Renal pelvis (tissue), 4 donors: ENCODE data around the gene BCAS3. TPM values are rescaled to one million over a fixed set of nuclear protein-coding genes. Genes with fewer than 3 reads are reported as not detected.

ENCODE experiments used
- DNase-seq: peaks from one replicate; pipeline ENCODE4 v3.0.0-alpha.2; 2013
- polyA plus RNA-seq, 3 donors: library from polyadenylated mRNA; unstranded; fragments of 120-200 nt; gene quantifications; one replicate each; pipeline ENCODE4 v1.2.1, GENCODE V29; 2013; ENCODE audit not compliant: insufficient read length in 3 of 3

Gene BCAS3
- polyA plus RNA-seq, 3 donors: 30.1 to 34.5 (median 32.6) TPM

DNA sequence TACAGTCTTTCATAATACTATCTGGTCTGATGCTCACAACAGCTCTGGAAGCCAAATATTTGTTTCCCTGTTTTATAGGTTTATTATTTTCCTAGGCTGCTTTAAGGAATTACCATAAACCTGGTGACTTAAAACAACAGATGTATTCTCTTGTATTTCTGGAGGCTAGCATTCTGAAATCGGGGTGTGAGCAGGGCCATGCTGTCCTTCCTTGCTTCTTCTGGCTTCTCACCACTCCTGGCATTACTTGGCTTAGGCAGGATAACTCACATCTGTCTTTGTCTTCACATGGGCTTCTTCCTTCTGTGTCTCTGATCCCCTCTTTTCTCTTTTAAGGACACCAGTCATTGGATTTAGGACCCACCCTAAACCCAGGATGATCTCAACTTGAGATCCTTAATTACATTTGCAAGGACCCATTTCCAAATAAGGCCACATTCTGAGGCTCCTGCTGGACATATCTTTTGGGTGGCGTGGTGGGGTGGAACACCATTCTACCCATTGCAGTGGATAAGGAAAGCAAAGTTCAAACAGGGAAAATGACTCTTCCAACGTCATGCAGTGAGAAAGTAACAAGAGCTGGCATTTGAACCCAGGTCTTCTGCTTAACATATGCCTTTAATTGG, 682.8 kb downstream of the BCAS3 start:
- no peak for DNase-seq

DNA sequence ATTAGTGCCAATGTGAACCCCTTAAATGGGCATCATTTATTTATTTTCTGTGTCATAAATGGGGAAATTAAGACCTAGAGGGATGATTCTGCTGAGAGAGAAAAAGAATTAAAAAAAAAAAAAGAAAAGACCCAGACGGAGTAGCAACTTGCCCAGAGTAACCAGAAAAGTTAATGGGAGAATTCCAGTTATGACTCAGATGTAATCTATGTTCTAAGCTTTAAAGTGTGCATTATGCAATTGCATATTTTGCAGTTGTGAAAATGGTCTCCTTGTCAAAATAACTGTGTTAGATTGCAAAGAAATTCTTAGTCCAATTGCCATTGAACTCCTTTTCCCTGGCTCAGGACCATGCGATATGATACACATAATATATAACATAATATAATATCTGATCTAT, 683.4 kb downstream of the BCAS3 start:
- no peak for DNase-seq

DNA sequence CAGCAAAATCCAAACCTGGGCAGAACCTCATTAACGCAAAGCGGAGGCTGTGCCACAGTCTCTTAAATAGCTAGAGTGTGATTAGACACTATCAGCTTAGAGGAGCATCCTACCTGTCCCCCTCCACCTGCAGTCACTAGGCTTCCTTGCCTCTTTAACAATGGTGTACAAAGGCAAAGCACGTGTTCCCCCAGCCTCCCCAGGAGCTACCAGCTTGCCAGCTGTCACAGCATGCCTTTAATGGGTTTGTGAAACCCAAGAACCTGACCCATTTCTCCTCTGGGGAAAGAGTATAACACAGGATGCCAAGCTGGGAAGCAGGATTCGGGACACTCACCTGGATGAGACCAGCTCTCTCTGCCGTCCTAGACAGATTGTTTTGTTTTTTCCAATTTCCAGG, 684.7 kb downstream of the BCAS3 start:
- DNase-seq: no peak

DNA sequence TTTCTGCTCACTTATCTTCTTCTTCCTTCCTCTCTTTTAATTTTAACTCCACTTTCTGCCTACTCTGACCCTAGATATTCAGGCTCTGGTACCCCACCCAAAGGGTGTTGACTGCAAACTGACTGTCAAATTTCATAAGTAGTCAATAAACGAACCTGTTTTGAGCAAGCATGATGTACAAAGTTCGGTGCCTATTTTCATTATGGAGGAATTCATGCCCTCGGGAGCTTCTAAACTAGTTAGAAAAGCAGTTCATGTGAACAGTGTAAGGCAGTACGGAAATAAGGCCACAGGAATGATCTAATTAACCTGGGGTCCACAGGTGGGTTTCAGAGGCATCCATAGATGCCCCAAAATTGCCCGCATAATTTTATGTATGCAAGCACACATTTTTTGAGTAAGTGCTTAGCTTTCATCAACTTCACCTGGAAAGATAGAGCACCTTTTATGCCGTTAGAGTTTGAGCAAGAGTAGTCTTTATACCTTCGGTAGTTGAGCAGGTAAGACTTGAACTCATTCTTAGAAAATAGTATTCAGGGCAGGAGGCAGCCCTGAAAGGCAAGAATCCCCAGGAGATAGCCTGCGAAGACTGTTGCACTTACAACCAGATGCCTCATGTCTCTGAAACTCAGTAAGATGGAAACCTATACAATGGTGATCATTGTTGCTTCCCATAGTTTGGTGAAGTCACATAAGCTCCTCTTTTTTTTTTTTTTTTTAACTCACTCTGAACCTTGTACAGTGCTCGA, 685.4 kb downstream of the BCAS3 start:
- DNase-seq: no peak

DNA sequence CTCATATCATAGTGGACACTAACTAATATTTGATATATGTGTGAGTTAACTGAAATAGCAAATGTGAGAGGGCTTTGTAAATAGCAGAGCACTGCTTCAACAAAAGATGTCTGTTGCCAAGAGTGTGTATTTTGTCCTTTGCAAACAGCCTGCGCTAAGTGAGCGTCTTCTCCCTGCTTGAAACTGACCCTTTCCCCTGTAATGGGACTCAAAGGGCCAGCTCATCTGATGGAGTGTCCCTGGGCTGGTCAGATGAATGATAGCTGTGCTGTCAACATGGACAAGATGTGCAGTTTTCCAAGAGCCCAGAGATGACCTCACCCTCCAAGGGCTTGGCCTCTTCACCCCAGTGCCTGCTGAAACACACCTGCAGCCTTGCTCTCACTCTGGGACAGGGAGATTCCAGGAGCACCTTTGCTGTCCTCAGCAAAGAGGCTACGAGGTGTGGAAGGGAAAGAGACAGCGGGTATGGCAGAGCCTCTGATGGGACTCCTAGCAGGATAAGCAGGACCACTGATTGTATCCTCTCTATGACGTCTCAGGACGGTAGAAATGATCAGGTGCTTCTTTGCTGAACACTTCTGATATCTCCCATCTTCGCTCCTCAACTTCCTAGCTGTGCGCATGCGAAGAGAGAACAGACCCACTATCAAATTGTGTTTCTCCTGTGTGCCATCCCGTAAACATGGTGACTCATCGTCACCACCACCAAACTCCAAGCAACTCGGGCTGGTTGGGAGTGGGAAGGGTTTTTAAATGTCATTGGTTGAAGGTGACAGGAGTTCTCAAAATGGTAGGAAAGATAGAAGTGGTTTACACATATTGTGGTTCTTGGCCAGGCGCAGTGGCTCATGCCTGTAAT, 686.2 kb downstream of the BCAS3 start:
- no peak for DNase-seq

DNA sequence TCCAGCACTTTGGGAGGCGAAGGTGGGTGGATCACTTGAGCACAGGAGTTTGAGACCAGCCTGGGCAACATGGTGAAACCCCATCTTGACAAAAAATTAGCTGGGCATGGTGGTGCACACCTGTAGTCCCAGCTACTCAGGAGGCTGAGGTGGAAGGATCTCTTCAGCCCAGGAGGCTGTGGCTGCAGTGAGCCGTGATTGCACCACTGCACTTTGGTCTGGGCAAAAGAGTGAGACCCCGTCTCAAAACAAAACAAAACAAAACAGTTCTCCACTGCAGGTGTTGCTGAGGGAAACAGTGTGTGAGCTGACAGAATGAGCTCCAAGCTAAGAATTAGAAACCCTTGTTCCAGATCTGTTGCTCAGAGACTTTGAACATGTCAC, 686.8 kb downstream of the BCAS3 start:
- DNase-seq: no peak

DNA sequence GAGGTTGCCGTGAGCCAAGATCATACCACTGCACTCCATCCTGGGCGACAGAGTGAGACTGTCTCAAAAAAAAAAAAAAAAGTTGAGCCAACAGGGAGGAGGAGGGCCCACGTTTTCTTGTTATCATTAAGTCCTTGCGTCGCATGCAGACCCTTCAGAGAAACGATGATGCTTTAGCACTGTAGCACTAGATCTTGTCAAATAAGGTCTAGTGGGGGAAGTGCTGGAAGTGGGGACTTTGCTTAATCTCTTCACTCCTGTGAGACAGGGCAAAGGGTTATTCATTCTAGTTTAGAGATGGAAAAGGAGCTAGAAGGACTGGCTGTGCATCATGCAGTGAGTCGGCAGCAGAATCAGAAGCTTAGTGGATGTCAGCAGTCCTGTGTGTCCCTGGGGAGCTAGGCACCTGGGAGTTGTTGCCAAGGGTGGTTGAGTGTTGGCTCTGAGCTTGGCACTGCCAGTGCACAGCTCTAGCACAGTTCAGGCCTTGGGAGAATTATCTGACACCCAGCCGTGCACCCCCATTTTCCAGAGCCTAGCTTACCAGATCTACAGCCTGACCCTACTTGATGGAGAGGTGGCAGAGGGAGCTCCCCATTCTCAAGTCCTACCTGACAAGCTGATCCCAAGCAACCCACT, 688.5 kb downstream of the BCAS3 start:
- DNase-seq: no peak

DNA sequence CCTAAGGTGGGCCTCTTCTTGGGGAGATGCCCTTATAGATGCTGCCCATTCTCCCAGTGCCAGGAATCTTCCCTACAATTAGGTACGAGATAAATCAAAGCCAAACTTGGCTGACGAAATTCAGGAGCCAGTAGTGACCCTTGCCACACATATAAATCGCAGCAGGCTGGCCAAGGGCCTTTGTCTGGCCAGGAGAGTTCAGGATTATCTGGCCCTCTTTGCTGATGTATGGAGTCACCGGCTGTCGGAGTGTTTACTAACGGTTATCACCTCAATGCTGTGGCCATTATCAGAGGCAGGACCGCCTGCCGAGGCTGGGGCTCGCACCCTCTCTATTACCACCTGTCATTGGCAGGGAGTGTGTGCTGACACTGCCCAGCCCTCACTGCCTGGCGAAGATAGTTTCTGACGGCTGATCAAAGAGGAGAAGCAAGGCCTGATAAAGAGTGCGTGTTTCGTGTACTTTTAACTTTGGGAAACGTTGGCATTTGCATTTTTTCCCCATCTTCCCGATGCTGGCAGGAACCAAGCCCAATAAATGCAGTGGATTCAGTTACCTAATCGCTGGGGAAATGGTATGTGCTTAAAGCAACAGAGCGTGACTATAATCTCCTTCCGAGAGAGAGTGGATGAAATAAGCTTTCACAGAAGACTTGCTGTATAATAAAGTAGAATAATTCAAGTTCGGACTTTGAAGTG, 689.2 kb downstream of the BCAS3 start:
- no peak for DNase-seq

DNA sequence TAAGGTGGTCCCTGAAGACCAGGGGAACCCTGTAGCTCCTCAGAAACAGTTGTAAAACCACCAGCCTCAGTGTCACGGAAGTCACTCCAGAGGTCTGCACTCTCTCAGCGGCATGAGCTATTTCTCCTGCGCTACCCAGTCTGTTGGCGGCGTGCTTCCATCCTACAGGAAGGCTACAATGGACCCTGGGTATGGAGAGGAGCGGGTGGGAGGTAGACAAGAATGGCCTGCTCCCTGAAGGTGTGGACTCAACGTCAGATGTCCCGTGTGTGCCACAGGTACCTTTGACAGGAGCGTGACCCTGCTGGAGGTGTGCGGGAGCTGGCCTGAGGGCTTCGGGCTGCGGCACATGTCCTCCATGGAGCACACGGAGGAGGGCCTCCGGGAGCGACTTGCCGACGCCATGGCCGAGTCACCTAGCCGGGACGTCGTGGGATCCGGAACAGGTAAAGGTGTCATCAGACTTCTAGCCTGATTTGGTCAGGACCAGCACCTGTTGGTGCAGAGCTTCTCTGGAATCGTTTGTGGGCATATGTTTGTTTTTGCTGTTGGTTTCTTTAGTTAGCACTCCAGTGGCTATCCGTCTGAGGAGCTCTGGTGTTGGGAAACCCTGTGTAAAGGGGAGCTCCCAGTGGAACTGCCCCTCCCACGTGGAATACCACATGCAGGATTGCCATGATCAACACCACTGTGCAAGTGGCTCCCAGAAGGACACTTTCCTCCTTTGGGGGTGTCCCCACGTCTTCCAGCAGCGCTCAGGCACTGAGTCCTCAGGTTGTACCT, 690.6 kb downstream of the BCAS3 start:
- no peak for DNase-seq

DNA sequence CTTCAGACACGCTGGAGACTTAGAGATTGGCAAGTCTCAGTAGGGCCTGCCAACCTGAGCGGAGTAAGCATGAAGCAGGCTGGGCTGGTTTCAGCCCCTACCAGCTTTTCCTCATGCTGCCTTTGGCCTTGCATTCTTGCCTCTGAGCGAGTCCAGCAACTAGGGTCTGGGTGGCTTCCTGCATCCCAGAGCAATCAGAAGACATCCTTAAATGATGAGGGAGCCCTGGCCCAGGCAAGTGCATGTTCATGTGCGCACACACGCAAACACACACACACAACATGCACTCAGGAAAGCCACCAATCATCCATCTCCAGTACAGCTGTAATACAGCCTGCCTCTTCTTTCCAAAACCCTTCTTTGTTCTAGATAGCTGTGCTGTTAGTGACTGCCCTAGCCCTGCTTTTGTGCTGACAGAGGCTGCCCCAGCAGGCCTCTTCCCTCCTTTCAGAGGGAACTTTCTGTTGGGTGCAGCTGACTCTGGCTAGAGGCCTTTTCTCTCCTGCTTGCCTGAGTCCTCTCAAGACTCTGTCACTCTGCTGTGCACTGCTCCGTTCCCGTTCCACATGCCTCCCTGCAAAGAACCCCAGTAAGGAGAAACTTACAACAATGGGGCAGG, 691.3 kb downstream of the BCAS3 start:
- no peak for DNase-seq

DNA sequence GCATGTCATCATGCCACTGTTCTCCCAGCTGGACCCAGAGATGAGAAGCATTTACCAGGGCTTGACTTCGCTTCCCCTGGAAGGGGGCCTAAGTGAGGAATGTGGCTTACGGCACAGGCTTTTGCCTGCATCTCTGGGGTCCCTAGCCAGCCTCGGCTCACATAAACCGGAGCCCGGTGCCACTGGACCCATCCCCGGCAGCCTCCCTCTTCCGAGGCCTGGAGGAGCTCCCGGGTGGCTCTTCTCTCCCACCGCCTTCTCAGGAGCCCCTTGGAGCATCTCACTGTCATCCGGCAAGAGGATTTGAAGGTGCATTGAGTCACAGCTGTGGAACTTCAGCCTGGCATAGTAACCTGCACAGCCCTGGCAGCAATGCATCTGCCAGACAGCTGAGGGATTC, 692.1 kb downstream of the BCAS3 start:
- no peak for DNase-seq

DNA sequence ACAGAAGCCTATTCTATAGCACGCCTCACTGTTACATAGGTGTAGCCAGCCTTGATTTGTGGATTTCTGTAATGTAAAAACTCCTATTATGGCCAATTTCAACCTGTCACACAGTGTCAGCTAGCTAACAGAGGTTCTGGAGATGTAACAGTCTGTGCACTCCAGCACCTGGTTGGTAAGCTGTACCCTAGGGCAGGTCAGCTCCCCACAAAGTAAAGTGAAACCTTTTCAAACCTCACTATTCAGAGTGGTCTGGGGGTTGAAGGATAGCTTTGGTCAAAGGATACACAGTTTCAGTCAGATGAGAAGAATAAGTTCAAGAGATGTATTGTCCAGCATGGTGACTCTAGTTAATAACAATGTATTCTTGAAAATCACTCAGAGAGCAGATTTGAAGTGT, 693.5 kb downstream of the BCAS3 start:
- DNase-seq: no peak

DNA sequence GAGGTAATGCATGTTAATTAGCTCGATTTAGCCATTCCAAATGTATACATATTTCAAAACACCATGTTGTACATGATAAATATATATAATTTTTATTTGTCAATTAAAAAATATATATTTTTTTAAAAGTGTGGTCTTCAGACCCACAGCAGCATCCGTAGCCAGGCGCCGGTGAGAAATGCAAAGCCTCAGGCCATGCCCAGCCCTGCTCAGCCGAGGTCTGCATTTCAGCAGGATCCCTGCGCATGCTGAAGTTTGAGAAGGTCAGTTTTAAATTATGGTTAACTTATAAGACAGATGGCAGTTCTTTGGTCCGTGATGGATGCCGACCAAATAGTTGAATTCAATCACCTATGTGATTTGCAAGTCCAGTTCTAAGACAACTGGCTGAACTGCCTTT, 694.0 kb downstream of the BCAS3 start:
- DNase-seq: no peak

DNA sequence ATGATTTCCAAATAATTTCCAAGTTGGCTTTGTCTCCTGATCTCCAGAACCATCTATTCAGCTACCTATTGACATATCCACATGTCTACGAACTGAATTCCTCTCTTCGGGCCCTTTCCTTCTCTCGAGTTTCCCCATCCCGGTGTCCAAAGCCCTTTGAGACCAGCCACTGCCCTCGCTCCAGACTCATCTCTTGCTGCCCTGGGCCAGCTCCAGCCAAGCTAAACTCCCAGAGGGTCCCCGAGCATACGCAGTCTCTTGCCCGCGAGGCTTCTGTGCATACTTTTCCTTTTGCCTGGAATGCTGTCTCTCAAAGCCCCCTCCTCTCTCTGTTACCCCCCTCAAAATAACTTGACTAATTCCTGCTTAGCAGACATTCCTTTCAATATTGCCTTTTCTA, 694.8 kb downstream of the BCAS3 start:
- no peak for DNase-seq

DNA sequence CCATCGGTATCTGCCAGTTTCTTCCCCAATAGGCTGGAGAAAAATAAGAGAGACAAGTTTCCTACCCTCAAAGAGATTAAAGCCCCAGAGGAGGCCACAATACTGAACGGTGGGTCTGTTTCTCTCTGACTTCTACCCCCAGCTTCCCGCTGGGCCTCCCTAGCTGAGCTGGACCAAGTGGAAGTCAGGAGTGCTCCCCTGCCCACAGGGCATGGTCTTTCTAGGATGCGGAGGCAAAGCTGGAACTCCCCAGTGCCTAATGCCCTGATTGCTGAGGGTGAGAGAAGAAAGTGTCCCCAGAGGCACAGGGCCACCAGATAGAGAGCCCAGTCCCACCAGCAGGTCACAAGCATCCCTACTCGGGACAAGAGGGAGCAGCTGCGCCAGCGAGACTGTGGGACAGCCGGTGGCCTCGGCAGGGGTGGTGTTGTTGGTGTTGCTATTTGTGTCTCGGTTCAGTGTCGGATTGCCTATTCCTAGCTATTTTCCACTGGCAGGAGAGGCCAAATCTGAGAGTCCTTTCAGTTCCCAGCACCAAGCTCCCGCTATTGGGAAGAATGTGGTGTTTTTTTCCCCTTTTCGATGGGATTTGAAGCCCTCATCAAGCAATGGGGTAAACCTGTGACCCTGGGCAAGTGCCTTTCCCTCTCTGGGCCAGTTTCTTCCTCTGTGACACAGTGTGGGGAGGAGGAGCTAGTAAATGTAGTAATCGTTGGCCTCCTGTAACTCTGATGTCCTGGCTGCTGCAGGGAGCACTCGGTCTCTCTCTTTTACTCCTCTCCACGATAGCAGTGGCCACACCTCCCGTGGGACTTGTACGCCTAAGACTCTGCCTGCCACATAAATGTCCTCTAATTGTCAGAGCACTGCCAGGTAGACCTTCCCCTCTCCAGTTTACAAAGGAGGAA, 699.5 kb downstream of the BCAS3 start:
- DNase-seq: no peak

DNA sequence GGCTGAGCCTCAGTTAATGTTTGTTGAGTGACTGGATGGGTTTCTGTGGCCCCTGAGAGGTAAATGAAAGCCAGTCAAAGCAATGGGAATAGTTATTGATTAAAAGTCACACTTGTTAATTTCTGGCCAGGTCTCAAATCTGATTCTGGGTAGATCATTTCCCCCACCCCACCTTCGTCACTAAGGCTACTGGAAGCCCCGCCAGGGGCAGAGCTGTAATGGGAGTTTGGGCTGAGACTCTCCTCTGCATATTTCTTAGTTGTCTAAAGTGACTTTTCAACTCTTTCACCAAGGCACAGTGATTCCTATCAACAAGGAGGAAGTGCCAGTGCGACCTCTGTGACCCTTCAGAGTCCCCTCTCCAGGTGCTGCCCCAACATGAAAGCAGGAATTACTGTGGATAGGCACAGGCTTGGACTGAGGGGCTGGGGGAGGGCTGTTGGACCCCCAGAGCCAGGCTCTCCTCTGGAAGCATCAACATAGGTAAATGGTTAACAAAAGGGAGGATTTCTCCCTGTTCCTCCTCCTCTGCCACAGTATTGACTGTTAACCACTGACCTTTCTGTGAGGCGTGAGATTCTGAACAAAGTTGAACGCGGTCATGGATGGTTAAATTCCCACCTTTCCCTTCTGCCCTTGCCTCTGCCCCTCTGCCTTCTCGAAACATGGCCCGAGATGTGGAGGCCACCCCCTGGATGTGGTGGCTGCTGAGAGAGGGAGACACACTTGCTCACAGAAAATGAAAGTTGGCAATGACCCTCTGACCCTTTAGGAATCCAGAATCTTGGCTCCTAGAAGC, 701.2 kb downstream of the BCAS3 start:
- DNase-seq: no peak

DNA sequence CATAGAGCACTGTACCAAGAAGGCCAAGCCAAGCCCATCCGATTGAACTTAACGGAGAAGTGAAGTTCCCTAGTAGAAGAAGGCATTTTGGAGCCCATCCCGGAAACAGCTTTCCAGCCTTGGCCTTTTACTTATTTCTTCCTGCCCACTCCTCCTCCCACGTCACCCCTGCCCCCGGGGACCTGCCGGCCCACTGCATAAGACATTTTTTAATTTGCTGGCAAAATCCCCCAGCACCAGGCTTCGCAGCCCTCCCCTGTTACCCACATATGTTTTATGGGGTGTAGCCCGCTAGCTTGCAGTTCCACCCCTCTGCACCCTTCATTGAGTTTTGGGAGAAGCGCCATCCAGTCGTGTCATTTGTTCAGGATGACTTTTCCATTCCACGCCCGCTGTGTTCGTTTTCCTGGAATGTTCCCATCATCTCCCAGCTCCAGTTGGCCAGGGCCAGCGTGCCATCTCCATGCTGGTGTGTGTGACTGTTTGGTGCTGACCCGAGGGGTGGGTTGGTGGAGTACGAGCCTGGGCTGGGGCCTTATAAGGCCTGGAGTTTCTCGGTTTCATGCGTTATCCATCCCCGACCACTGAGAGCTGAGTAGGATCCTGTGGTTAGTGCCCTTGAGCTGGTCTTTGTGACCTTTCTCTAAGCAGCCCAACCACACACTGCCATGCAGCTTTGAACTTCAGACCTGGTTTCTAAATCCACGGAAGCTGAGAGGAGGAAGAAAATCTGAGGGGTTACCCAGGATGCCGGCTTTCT, 702.0 kb downstream of the BCAS3 start:
- no peak for DNase-seq
